Thoracic aorta endothelial cell (primary cell): Measurements from ENCODE around the gene UBAC1. TPM values are rescaled to one million over a fixed set of nuclear protein-coding genes. Genes with fewer than 3 reads are reported as not detected.

ENCODE experiments used
- total RNA-seq: library from RNA; depleted of rRNA; stranded (reverse); fragments of >200 nt; gene quantifications from 2 replicates; pipeline ENCODE4 v1.2.3, GENCODE V29; 2012

UBAC1 gene, protein sequence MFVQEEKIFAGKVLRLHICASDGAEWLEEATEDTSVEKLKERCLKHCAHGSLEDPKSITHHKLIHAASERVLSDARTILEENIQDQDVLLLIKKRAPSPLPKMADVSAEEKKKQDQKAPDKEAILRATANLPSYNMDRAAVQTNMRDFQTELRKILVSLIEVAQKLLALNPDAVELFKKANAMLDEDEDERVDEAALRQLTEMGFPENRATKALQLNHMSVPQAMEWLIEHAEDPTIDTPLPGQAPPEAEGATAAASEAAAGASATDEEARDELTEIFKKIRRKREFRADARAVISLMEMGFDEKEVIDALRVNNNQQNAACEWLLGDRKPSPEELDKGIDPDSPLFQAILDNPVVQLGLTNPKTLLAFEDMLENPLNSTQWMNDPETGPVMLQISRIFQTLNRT
- total RNA-seq, result 32.8 and 32.9 TPM in 2 replicates

DNA sequence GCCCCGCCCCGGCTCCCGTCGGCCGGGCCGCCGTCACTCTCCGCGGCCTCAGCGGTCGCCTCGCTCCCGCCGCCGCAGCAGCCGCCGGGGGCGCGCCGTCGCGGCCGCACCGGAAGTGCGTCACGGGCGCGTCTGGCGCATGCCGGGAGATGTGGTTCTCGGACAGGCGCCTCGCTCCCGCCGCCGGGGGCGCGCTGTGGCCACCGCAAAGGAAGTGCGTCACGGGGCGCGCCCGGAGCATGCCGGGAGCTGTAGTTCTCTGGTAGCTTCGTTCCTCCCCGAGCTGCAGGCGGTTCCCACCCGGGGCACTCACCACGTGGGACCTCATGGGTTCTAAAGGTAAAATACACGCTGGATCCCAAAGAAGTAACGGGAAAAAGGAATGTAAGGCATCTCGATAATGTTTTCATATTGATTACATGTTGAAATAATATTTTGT is at the start of gene UBAC1:
Gene UBAC1, minus strand, starts transcription at position 97 of the 439 bp plus-strand sequence. CDS start 211 bp downstream, outside the sequence.

DNA sequence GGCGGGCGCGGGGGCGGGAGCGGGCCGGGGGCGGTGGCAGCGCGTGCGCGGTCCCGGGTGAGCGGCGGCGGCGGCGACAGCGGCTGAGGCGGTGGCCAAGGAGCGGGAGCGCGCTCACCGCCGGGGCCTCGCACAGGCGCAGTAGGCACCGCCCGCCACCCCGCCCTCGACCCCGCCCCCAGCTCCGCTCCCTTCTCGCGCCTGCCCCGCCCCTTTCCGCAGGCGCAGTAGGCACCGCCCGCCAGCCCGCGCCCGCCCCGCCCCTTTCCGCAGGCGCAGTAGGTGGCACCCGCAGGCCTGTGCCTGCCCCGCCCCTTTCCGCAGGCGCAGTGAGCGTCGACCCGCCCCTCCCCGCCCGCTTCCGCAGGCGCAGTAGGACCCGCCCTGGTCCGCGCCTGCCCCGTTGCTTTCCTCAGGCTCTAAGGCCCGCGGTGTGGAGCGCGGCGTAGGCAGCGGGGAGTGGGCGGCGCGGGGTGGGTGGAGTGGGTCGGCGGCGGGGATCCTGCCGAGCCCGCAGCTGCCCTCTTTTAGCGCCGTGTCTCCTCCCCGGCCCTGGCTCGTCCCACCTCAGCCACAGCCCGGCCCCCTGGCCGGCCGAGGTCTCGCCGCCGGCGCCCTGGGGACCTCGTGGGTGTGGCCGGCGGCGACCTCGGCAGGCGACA is 53.6 kb downstream of the UBAC1 start, which contains the start of gene CAMSAP1:
Gene CAMSAP1, minus strand, starts transcription at position 116 of the 662 bp plus-strand sequence. CDS start 387 bp downstream, outside the sequence.

Other genes with a start within 250 kb of the UBAC1 start
- gene CAMSAP1, start 53.8 kb downstream of the UBAC1 start, total RNA-seq, result 28.9 and 32.6 TPM in 2 replicates
- gene NACC2, start 133.9 kb upstream of the UBAC1 start, total RNA-seq, result 28.7 and 30.8 TPM in 2 replicates
- gene TMEM250, start 157.5 kb upstream of the UBAC1 start, total RNA-seq, result 37.8 and 47.4 TPM in 2 replicates
- not detected in 2 replicates for gene LHX3, start 243.8 kb upstream of the UBAC1 start, total RNA-seq